ENCODE measurements around the gene CLPTM1.

Gene CLPTM1

DNA sequence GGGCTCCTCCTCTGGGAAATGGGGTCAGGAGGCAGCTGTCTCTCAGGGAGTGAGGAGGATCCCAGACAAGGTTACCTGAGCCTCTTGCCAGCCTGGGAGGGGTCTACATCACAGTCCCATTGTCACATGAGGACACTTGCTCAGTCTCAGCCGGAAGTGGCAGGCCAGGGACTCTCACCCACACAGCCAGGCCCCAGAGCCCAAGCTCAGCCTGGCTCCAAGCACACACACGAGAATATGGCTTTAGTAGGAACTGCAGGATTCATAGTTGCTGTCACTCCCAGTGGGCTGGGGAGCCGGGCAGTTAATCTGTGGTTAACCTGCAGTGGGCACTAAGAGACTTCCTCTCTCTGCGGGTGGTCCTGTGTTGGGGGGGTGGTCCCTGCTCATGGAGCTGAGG is 30.3 kb downstream of the CLPTM1 start:
- H3K36me3 ChIP-seq (ENCODE audit: control insufficient read depth, low read length): peaks cover 59% of the 10 kb centered on the region
- no peaks in the 10 kb centered on the region for H3K9me3 ChIP-seq (ENCODE audit: control insufficient read depth, insufficient read depth, low read length)
- no peaks in the 10 kb centered on the region; the same call in 1 of the 2 replicates for H3K79me2 ChIP-seq (ENCODE audit: control insufficient read depth, low read length)
- H3K4me2 ChIP-seq (ENCODE audit: low read length): no peak overlapping the region
- H3K27me3 ChIP-seq (ENCODE audit: control insufficient read depth, low read length): no peaks in the 10 kb centered on the region
- no peak overlapping the region for H3K4me3 ChIP-seq (ENCODE audit: low read length)
- H3F3A ChIP-seq (ENCODE audit: control insufficient read depth, insufficient read depth): no peaks in the 10 kb centered on the region; the same call in 1 of the 2 replicates
- H4K20me1 ChIP-seq (ENCODE audit: control insufficient read depth, insufficient read depth, low read depth, low read length): no peaks in the 10 kb centered on the region
- no peak overlapping the region for H3K27ac ChIP-seq (ENCODE audit: low read depth, low read length)
- no peak for TF ChIP-seq EZH2phosphoT487 (IDR thresholded peaks at IDR 0.05; ENCODE audit: borderline replicate concordance, low read length)
- TF ChIP-seq, protein P1, sequence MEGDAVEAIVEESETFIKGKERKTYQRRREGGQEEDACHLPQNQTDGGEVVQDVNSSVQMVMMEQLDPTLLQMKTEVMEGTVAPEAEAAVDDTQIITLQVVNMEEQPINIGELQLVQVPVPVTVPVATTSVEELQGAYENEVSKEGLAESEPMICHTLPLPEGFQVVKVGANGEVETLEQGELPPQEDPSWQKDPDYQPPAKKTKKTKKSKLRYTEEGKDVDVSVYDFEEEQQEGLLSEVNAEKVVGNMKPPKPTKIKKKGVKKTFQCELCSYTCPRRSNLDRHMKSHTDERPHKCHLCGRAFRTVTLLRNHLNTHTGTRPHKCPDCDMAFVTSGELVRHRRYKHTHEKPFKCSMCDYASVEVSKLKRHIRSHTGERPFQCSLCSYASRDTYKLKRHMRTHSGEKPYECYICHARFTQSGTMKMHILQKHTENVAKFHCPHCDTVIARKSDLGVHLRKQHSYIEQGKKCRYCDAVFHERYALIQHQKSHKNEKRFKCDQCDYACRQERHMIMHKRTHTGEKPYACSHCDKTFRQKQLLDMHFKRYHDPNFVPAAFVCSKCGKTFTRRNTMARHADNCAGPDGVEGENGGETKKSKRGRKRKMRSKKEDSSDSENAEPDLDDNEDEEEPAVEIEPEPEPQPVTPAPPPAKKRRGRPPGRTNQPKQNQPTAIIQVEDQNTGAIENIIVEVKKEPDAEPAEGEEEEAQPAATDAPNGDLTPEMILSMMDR (IDR thresholded peaks at IDR 0.05; ENCODE audit: low read depth, low read length, poor library complexity, severe bottlenecking): no peak
- no peaks in the 10 kb centered on the region for H3K9me2 ChIP-seq (replicated peaks; ENCODE audit: control insufficient read depth, low read length)
- H3K4me1 ChIP-seq (ENCODE audit: control insufficient read depth, low read length): peaks cover 15% of the 10 kb centered on the region

DNA sequence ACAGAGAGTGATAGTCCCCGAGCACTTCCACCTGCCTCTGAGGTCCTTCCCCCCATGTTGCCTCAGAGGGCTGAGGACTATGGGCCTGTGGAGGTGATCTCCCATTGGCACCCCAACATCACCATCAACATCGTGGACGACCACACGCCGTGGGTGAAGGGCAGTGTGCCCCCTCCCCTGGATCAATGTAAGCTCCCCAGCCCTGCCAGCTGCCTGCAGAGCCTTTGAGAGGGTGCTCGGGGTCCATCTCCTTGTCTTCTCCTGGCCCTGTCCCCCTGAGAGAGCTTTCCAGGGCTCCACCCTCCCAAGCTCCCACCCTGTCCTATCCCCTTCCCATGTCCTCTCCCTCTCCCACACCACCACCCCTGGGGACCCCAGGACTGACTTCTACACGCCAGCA is 31.2 kb downstream of the CLPTM1 start:
- Histone ChIP-seq H4K20me1 (ENCODE audit: control insufficient read depth, insufficient read depth, low read depth, low read length) (no peaks in the 10 kb centered on the region), H3K79me2 (ENCODE audit: control insufficient read depth, low read length) (no peaks in the 10 kb centered on the region; the same call in 1 of the 2 replicates), H3K9me2 (replicated peaks; ENCODE audit: control insufficient read depth, low read length) (no peaks in the 10 kb centered on the region), H3K36me3 (ENCODE audit: control insufficient read depth, low read length) (peaks cover 69% of the 10 kb centered on the region), H3K4me3 (ENCODE audit: low read length) (no peak overlapping the region), H3K27ac (ENCODE audit: low read depth, low read length) (no peak overlapping the region), H3K4me1 (ENCODE audit: control insufficient read depth, low read length) (peaks cover 15% of the 10 kb centered on the region), H3F3A (ENCODE audit: control insufficient read depth, insufficient read depth) (no peaks in the 10 kb centered on the region; the same call in 1 of the 2 replicates), H3K27me3 (ENCODE audit: control insufficient read depth, low read length) (no peaks in the 10 kb centered on the region), H3K9me3 (ENCODE audit: control insufficient read depth, insufficient read depth, low read length) (no peaks in the 10 kb centered on the region), H3K4me2 (ENCODE audit: low read length) (no peak overlapping the region)
- no peak for TF ChIP-seq EZH2phosphoT487 (IDR thresholded peaks at IDR 0.05; ENCODE audit: borderline replicate concordance, low read length)
- TF ChIP-seq, protein P1 (IDR thresholded peaks at IDR 0.05; ENCODE audit: low read depth, low read length, poor library complexity, severe bottlenecking): no peak

DNA sequence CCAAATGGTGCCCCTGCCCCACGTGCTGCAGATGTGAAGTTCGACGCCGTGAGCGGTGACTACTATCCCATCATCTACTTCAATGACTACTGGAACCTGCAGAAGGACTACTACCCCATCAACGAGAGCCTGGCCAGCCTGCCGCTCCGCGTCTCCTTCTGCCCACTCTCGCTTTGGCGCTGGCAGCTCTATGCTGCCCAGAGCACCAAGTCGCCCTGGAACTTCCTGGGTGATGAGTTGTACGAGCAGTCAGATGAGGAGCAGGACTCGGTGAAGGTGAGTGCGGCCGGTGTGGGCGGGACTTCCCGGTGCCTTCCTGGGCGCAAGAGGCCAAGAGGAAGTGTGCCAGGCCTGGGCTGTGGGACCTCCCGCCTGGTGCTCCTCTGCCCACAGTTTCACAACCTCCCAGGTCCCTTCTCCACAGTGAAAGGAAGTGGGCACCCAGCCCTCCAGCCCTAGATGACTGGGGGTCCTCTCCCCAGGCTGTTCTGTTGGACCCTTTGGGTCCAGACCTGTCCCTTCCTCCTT is 32.0 kb downstream of the CLPTM1 start:
- H3K36me3 ChIP-seq (ENCODE audit: control insufficient read depth, low read length): peaks cover 73% of the 10 kb centered on the region
- no peaks in the 10 kb centered on the region for H4K20me1 ChIP-seq (ENCODE audit: control insufficient read depth, insufficient read depth, low read depth, low read length)
- H3K4me2 ChIP-seq (ENCODE audit: low read length): no peak overlapping the region
- no peaks in the 10 kb centered on the region; the same call in 1 of the 2 replicates for H3F3A ChIP-seq (ENCODE audit: control insufficient read depth, insufficient read depth)
- no peak overlapping the region for H3K4me3 ChIP-seq (ENCODE audit: low read length)
- no peaks in the 10 kb centered on the region; the same call in 1 of the 2 replicates for H3K79me2 ChIP-seq (ENCODE audit: control insufficient read depth, low read length)
- TF ChIP-seq, protein P1 (IDR thresholded peaks at IDR 0.05; ENCODE audit: low read depth, low read length, poor library complexity, severe bottlenecking): no peak
- TF ChIP-seq EZH2phosphoT487 (IDR thresholded peaks at IDR 0.05; ENCODE audit: borderline replicate concordance, low read length): no peak
- H3K27me3 ChIP-seq (ENCODE audit: control insufficient read depth, low read length): no peaks in the 10 kb centered on the region
- H3K4me1 ChIP-seq (ENCODE audit: control insufficient read depth, low read length): peaks cover 15% of the 10 kb centered on the region
- H3K9me3 ChIP-seq (ENCODE audit: control insufficient read depth, insufficient read depth, low read length): no peaks in the 10 kb centered on the region
- H3K9me2 ChIP-seq (replicated peaks; ENCODE audit: control insufficient read depth, low read length): no peaks in the 10 kb centered on the region
- H3K27ac ChIP-seq (ENCODE audit: low read depth, low read length): no peak overlapping the region
